ENCODE results near the gene OR2M3.
A peak's percentile ranks its signal among the peaks of the same experiment; 100 is the strongest.
"Not testable (repeated sequence)": the region's sequence is repeated elsewhere in the genome, so short reads cannot be mapped to it uniquely, and the experiment has no call there.

OR2M3 gene, protein sequence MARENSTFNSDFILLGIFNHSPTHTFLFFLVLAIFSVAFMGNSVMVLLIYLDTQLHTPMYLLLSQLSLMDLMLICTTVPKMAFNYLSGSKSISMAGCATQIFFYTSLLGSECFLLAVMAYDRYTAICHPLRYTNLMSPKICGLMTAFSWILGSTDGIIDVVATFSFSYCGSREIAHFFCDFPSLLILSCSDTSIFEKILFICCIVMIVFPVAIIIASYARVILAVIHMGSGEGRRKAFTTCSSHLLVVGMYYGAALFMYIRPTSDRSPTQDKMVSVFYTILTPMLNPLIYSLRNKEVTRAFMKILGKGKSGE

GRCh38 chr1:248196965-248197364 is at the start of gene OR2M3:
OR2M3 (plus strand) TSS chr1:248197265; CDS start chr1:248203068, 5,803 bp downstream.
- no peak for DNase-seq

- DNase-seq = peak; percentile 9
These were observed 44.8 kb upstream of the OR2M3 start for GRCh38 chr1:248152056-248152827.

- DNase-seq = no peak
These were observed 41.1 kb upstream of the OR2M3 start for GRCh38 chr1:248155927-248156326.

GRCh38 chr1:248158758-248159157 is 38.3 kb upstream of the OR2M3 start:
- no peak for DNase-seq

GRCh38 chr1:248164031-248164430 is 33.0 kb upstream of the OR2M3 start:
- DNase-seq = no peak

DNA sequence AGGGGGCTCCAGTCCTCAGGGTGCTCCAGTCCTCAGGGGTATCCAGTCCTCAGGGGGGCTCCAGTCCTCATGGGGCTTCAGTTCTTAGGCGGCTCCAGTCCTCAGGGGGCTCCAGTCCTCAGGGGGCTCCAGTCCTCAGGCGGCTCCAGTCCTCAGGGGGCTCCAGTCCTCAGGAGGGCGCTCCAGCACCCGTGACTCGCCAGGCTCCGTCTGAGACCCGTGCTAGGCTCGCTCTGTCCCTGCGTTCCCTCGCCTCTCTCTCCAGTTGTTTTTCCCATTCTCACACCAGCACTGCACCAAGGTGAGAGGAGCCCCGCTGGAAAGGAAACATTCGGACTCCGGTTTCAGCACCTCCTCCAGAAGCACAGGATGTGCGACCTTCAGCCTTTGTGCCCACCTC is 31.9 kb upstream of the OR2M3 start:
- DNase-seq = no peak

GRCh38 chr1:248174521-248174920 is 22.5 kb upstream of the OR2M3 start, which contains the start of gene OR2M2:
OR2M2 (plus strand) TSS chr1:248174821; CDS start chr1:248179986, 5,165 bp downstream.
- no peak for DNase-seq

DNA sequence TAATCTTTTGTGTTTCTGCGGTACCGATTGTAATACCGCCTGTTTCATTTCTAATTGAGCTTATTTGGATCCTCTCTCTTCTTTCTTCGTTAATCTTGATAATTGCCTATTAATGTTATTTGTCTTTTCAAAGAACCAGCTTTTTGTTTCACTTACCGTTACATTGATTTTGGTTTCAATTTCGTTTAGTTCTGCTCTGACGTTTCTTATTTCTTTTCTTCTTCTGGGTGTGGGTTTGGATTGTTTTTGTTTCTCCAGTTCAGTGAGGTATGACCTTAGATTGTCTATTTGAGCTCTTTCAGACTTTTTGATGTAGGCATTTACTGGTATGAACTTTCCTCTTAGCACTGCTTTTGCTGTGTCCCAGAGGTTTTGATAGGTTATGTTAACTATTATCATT is 13.1 kb upstream of the OR2M3 start:
- DNase-seq = no peak

DNA sequence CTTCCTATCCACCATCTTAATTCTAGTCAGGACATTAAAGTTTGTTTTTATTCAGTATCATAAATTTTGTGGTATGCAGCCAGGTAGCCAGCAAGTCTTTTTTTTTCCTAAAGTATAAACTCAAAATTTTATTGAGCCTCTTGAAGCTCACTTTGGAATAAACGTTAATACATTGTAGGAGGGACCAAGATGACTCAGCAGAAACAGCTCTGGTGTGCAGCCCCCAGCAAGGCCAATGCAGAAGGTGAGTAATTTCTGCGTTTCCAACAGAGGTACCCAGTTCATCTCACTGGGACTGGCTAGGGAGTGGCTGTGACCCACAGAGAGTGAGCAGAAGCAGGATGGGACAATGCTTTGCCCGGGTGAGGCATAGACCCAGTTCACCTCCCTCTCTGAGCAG is 9.7 kb upstream of the OR2M3 start:
- DNase-seq = no peak

DNA sequence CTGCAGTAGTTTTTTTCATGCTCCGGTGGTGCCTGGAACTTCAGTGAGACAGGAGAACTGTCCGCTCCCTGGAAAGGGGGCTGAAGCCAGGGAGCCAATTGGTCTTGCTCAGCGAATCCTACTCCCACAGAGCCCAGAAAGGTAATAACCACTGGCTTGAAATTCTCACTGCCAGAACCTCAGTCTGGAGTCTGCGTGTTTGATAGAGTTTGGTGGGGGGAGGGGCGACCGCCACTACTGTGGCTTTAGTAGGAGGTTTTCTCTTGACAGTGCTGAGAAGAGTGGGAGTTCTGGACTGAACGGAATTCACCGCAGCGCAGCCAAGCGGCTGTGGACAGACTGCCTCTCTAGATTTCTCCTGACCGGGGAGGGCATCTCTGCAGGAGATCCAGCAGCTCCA is 8.0 kb upstream of the OR2M3 start:
- DNase-seq = no peak

GRCh38 chr1:248194117-248194516 is 2.9 kb upstream of the OR2M3 start:
- DNase-seq = no peak

DNA sequence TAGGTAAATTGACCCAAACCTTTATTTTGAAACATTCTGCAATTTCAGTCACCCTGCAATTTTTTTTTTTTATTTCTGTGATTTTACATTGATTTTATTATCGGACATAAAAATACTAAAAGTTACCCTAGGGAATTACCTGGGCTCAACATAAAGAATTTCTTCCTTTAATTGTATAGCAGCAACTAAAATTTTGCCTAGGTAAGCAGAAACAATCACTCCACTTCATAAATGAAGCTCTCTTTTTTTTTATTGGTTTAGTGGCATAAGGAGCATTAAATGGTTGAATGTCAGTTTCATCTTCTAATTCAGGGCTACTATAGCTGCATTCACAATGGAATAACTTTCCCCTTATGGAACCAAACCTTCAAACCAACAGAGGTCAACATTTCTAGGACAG is 18.8 kb downstream of the OR2M3 start:
- DNase-seq = no peak

DNA sequence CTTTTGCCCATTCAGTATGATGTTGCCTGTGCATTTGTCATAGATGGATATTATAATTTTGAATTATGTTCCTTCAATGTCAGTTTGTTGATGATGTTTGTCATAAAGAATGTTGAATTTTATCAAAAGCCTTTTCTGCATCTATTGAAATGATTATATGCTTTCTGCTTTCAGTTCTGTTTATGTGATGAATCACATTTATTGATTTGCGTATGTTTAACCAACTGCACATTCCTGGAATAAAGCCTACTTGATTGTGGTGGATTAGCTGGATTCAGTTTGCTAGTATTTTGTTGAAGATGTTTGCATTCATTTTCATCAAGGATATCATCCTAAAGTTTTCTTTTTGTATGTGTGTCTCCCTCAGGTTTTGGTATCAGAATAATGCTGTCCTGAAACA is 28.5 kb downstream of the OR2M3 start:
- no peak for DNase-seq

DNA sequence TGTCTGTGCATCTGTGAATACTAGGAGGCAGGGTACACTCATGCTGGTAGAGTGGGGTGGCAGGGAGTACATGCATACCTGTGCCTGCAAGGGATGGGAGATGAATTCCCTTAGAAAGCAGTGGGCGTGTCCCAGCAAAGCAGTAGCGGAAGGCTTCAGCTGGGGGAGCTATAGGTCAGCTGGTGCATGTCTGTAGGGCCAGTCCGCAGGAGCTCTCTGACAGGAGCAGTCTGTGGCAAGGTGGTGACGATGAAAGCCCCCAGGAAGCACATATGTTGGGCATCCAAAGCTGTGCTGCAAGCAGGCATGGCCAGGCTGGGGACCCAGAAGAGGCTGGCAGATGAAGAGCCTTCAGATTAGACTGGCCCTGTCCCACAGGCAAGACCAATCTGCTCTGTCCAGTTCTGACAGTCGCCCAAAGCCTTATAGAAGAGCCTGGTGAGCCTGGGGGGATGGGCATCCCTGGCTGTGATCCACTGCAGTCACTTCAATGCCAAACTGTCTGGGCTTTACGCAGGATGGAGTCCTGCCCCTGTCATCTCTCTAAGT is 32.4 kb downstream of the OR2M3 start:
- DNase-seq = no peak

- DNase-seq = no peak
These were observed 34.1 kb downstream of the OR2M3 start, which contains the start of gene OR2M4 for GRCh38 chr1:248231117-248231516. OR2M4 (plus strand) TSS chr1:248231417; CDS start chr1:248238929, 7,512 bp downstream.

DNA sequence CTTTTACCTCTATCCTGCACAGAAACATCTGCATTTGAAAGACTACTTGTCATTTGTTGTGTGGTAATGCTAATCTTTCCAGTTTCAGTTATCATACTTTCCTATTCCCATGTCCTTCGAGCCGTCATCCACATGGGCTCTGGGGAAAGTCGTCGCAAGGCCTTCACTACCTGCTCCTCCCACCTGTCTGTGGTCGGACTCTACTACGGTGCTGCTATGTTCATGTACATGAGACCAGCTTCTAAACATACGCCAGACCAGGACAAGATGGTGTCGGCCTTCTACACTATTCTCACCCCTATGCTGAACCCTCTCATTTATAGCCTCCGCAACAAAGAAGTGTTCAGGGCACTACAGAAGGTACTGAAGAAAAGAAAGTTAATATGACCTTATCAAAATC is 42.4 kb downstream of the OR2M3 start:
- DNase-seq = no peak

GRCh38 chr1:248243204-248243603 is 46.1 kb downstream of the OR2M3 start:
- DNase-seq = peak; percentile 70

DNA sequence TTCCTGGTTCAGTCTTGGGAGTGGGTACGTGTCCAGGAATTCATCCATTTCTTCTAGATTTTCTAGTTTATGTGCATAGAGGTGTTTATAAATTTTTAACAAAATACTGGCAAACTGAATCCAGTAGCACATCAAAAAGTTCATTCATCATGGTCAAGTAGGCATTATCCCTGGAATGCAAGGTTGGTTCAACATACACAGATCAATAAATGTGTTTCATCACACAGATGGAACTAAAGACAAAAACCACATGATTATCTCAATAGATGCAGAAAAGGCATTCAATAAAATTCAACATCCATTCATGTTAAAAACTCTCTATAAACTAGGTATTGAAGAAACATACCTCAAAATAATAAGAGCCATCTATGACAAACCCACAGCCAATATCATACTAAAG is 62.2 kb downstream of the OR2M3 start:
- DNase-seq = not testable (repeated sequence)

Data from NCI-H1436 (cell line).